HCT116 (cell line): ENCODE data around the gene ZNF503. TPM values are rescaled to one million over a fixed set of nuclear protein-coding genes. Genes with fewer than 3 reads are reported as not detected.

Experiments
- ATAC-seq: fragments of 200-7000 bp; cut with Tn5 transposase; 2 replicates; pipeline ENCODE4 v1.9.1; 2020; ENCODE audit warnings: mild to moderate bottlenecking, moderate library complexity
- BruUV-seq: library from RNA; stranded (reverse); fragments of 400-500 nt; replicated peaks from 2 replicates; lab custom pipeline; 2021; lab: Mats Ljungman, UMichigan
- CTCF ChIA-PET: fragments of 300-600 bp; sonication (Branson Sonifier 250); formaldehyde crosslinking; loops from one replicate; lab custom pipeline; 2021; ENCODE audit warnings: antibody characterized with exemption; lab: Charles Lee
- POLR2A ChIA-PET: fragments of 300-600, 350-600 bp; sonication (Branson Sonifier 250); formaldehyde crosslinking; loops from one replicate; lab custom pipeline; 2021; ENCODE audit warnings: antibody characterized with exemption; lab: Charles Lee
- RAD21 ChIA-PET, 2 experiments: fragments of 300-600 bp; sonication (Branson Sonifier 250); formaldehyde crosslinking; loops; one replicate each; lab custom pipeline; 2023; ENCODE audit warnings: low total read pairs in 2 of 2; ENCODE audit not compliant: uncharacterized antibody in 2 of 2, unreplicated experiment in 2 of 2, low non-redundant PET in 1 of 2; lab: Charles Lee
- DNase-seq: peaks from one replicate; pipeline ENCODE4 v3.0.0-alpha.2; 2010; ENCODE audit warnings: low read depth, low spot score
- H2AFZ ChIP-seq: fragments of 200-600 bp; shearing (Covaris generic), sonication (generic); 2 replicates; pipeline ENCODE4 v1.6.1; 2017; ENCODE audit warnings: low read depth, mixed run types, mixed read lengths, antibody characterized with exemption, low read length; ENCODE audit not compliant: poor library complexity, severe bottlenecking
- H3K27ac ChIP-seq: 2 replicates; pipeline ENCODE4 v1.5.1; 2012; ENCODE audit warnings: low read depth, low read length
- H3K27me3 ChIP-seq: fragments of 200-600 bp; sonication (generic); 2 replicates; pipeline ENCODE4 v1.6.1; 2016; ENCODE audit warnings: mixed run types, low read length, mixed read lengths; ENCODE audit not compliant: insufficient read depth
- H3K36me3 ChIP-seq, 2 experiments: fragments of 200-500 bp in 1 of 2; fragments of 200-600 bp in 1 of 2; sonication (Bioruptor generic) in 1 of 2; sonication (generic) in 1 of 2; 2 replicates each; pipeline versions ENCODE4 v1.5.1 to v1.6.1; 2014 to 2016; ENCODE audit warnings: low read length in 2 of 2, inconsistent platforms in 1 of 2, mixed read lengths in 1 of 2, mixed run types in 1 of 2; ENCODE audit not compliant: insufficient read depth in 2 of 2, control insufficient read depth in 1 of 2
- H3K4me1 ChIP-seq, 2 experiments: fragments of 200-600 bp in 1 of 2; sonication (generic) in 1 of 2; 2 replicates each; pipeline versions ENCODE4 v1.5.1 to v1.6.1; 2012 to 2017; ENCODE audit warnings: low read length in 2 of 2, inconsistent platforms in 1 of 2, mild to moderate bottlenecking in 1 of 2, mixed read lengths in 1 of 2, mixed run types in 1 of 2, moderate library complexity in 1 of 2; ENCODE audit not compliant: insufficient read depth in 2 of 2, control insufficient read depth in 1 of 2
- H3K4me2 ChIP-seq: fragments of 200-600 bp; sonication (generic); 2 replicates; pipeline ENCODE4 v1.6.1; 2017; ENCODE audit warnings: mixed run types, low read length, mixed read lengths
- H3K4me3 ChIP-seq, 2 experiments: fragments of 200-600 bp in 1 of 2; sonication (generic) in 1 of 2; replicated peaks in 1 of 2; 2 replicates each; pipeline ENCODE4 v1.5.1; 2011 to 2016; ENCODE audit warnings: low read length in 2 of 2, control low read depth in 1 of 2, low read depth in 1 of 2, mild to moderate bottlenecking in 1 of 2, mixed read lengths in 1 of 2, mixed run types in 1 of 2
- H3K79me2 ChIP-seq: fragments of 200-600 bp; sonication (generic); 2 replicates; pipeline ENCODE4 v1.6.1; 2017; ENCODE audit warnings: mild to moderate bottlenecking, mixed run types, low read length, moderate library complexity, mixed read lengths; ENCODE audit not compliant: insufficient read depth
- H3K9ac ChIP-seq: fragments of 200-600 bp; sonication (generic); 2 replicates; pipeline ENCODE4 v1.6.1; 2016; ENCODE audit warnings: low read length, mixed read lengths
- H3K9me2 ChIP-seq: fragments of 200-600 bp; sonication (generic), shearing (Covaris generic); 2 replicates; pipeline ENCODE4 v1.6.1; 2017; ENCODE audit warnings: mixed run types, mild to moderate bottlenecking, moderate library complexity; ENCODE audit not compliant: insufficient read depth
- H3K9me3 ChIP-seq, 2 experiments: fragments of 200-500 bp in 1 of 2; fragments of 200-600 bp in 1 of 2; sonication (Bioruptor generic) in 1 of 2; sonication (generic) in 1 of 2; 2 replicates each; pipeline ENCODE4 v1.6.1; 2014 to 2017; ENCODE audit warnings: low read length in 2 of 2, mixed read lengths in 2 of 2, inconsistent platforms in 1 of 2, low read depth in 1 of 2, mild to moderate bottlenecking in 1 of 2, mixed run types in 1 of 2, moderate library complexity in 1 of 2; ENCODE audit not compliant: control insufficient read depth in 1 of 2, insufficient read depth in 1 of 2
- H4K20me1 ChIP-seq: fragments of 200-600 bp; sonication (generic), shearing (Covaris generic); 2 replicates; pipeline ENCODE4 v1.6.1; 2017; ENCODE audit warnings: mixed run types, mild to moderate bottlenecking, moderate library complexity; ENCODE audit not compliant: insufficient read depth
- CEBPB ChIP-seq: IDR thresholded peaks from 2 replicates; pipeline ENCODE4 v1.6.1; 2012; ENCODE audit warnings: low read depth
- EZH2 ChIP-seq: fragments of 200-600 bp; sonication (generic); IDR thresholded peaks from 2 replicates; pipeline ENCODE4 v1.6.1; 2017; ENCODE audit warnings: antibody characterized with exemption, mixed run types
- FOSL1 ChIP-seq: IDR thresholded peaks from 2 replicates; pipeline ENCODE4 v1.6.1; 2012; ENCODE audit warnings: low read depth
- JUND ChIP-seq: IDR thresholded peaks from 2 replicates; pipeline ENCODE4 v1.6.1; 2012
- POLR2A ChIP-seq: IDR thresholded peaks from 2 replicates; pipeline ENCODE4 v1.7.0; 2011; ENCODE audit warnings: borderline replicate concordance; ENCODE audit not compliant: insufficient read depth, insufficient read length; ENCODE audit errors: extremely low read depth
- RAD21 ChIP-seq: IDR thresholded peaks from 2 replicates; pipeline ENCODE4 v1.6.1; 2012; ENCODE audit warnings: low read depth, mild to moderate bottlenecking
- SIN3A ChIP-seq: IDR thresholded peaks from 2 replicates; pipeline ENCODE4 v1.6.1; 2012; ENCODE audit warnings: low read depth
- SP1 ChIP-seq: IDR thresholded peaks from 2 replicates; pipeline ENCODE4 v1.6.1; 2012; ENCODE audit warnings: low read depth
- TCF7L2 ChIP-seq: IDR thresholded peaks from 2 replicates; pipeline ENCODE4 v1.7.0; 2011; ENCODE audit warnings: borderline replicate concordance, inconsistent platforms; ENCODE audit not compliant: insufficient read depth, insufficient read length; ENCODE audit errors: extremely low read depth
- YY1 ChIP-seq: IDR thresholded peaks from 2 replicates; pipeline ENCODE4 v1.6.1; 2011; ENCODE audit warnings: low read length, low read depth, moderate library complexity, mild to moderate bottlenecking; ENCODE audit not compliant: insufficient replicate concordance; ENCODE audit errors: extremely low read depth
- intact Hi-C: fragments of 100-400 bp; cut with micrococcal nuclease; formaldehyde crosslinking; loops from 2 replicates; pipeline ENCODE4 v1.10.0; 2022
- total RNA-seq: library from RNA; stranded (reverse); gene quantifications from one replicate; pipeline ENCODE4 v1.2.1, GENCODE V29; 2021; ENCODE audit not compliant: unreplicated experiment
- TF ChIP-seq, protein P1 (sequence below): IDR thresholded peaks from 2 replicates; pipeline ENCODE4 v1.6.1; 2011; ENCODE audit warnings: mild to moderate bottlenecking, low read length, moderate library complexity; ENCODE audit not compliant: insufficient replicate concordance; ENCODE audit errors: extremely low read depth
- TF ChIP-seq, protein P2 (sequence below): IDR thresholded peaks from 2 replicates; pipeline ENCODE4 v1.6.1; 2012
- TF ChIP-seq, protein P3 (sequence below): IDR thresholded peaks from 2 replicates; pipeline ENCODE4 v1.6.1; 2012; ENCODE audit warnings: low read depth
- TF ChIP-seq, protein P4 (sequence below): IDR thresholded peaks from 2 replicates; pipeline ENCODE4 v1.6.1; 2012

Gene ZNF503
- total RNA-seq, 1 experiment from 2014 or later, result 30.4 TPM

DNA sequence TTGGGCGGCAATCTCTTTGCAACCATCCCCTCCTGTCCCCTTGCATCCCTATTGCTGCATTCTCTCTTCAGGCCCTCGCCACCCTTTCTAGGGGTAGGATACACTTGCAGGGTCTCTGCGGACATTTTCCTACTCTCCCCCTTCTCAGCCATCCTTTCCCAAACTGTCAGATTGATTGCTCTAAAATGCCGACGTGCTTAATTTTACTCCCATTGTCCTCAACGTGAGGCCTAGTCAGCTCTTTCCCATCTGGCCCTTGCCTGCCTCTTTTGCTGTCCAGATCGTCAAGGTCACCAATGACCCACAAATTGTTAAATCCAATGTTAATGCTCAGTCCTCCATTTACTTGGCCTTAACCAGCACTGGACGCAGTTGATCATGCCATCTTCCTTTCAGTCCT lies 17.1 kb upstream of the ZNF503 start:
- CTCF ChIA-PET, result no interaction called here
- H3K9ac ChIP-seq, result no peak overlapping the region

DNA sequence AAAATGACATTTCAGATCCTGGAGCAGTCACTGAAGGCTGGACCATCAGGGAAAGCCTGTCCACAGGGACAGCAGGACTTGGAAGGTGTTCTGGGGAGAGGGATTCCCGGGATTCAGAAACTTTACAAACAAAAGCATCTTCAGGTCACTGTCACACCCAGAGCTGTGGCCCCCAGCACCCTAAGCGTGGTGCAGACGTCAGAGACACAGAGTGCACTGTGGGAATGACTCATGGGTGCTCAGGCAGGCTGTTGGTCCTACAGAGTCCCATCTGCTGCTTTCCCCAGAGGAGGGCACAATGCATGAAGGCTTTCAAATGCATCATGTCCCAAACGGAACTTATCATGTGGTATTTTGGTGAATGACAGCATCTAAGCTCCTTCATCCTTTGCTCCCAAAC lies 16.7 kb upstream of the ZNF503 start:
- Histone ChIP-seq H3K79me2 (no peaks in the 10 kb centered on the region), H3K4me2 (peak overlapping the region; percentile 67; the same call in 1 of the 2 replicates), H2AFZ (no peak overlapping the region), H3K36me3 (no peaks in the 10 kb centered on the region), H3K9me2 (no peaks in the 10 kb centered on the region), H3K9me3 (no peaks in the 10 kb centered on the region), H3K4me1 (peaks cover 9 to 19% of the 10 kb centered on the region in 2 experiments), H3K9ac (no peak overlapping the region), H3K4me3 (no peak overlapping the region), H4K20me1 (no peaks in the 10 kb centered on the region), H3K27ac (no peak overlapping the region), H3K27me3 (no peaks in the 10 kb centered on the region)
- DNase-seq (no peak), ATAC-seq (peak; percentile 49; the same call in 1 of the 2 replicates)
- CTCF ChIA-PET, result no interaction called here
- no TSS peak for BruUV-seq
- intact Hi-C loops, result no loop called here
- RAD21 ChIA-PET, result no interaction called here
- POLR2A ChIA-PET, result no interaction called here
- TF ChIP-seq, protein P1, sequence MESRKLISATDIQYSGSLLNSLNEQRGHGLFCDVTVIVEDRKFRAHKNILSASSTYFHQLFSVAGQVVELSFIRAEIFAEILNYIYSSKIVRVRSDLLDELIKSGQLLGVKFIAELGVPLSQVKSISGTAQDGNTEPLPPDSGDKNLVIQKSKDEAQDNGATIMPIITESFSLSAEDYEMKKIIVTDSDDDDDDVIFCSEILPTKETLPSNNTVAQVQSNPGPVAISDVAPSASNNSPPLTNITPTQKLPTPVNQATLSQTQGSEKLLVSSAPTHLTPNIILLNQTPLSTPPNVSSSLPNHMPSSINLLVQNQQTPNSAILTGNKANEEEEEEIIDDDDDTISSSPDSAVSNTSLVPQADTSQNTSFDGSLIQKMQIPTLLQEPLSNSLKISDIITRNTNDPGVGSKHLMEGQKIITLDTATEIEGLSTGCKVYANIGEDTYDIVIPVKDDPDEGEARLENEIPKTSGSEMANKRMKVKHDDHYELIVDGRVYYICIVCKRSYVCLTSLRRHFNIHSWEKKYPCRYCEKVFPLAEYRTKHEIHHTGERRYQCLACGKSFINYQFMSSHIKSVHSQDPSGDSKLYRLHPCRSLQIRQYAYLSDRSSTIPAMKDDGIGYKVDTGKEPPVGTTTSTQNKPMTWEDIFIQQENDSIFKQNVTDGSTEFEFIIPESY, result no peak
- TF ChIP-seq POLR2A (no peak), SP1 (no peak), JUND (no peak), EZH2 (no peak)
- TF ChIP-seq, protein P2, sequence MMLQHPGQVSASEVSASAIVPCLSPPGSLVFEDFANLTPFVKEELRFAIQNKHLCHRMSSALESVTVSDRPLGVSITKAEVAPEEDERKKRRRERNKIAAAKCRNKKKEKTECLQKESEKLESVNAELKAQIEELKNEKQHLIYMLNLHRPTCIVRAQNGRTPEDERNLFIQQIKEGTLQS, result no peak
- TF ChIP-seq, protein P3, sequence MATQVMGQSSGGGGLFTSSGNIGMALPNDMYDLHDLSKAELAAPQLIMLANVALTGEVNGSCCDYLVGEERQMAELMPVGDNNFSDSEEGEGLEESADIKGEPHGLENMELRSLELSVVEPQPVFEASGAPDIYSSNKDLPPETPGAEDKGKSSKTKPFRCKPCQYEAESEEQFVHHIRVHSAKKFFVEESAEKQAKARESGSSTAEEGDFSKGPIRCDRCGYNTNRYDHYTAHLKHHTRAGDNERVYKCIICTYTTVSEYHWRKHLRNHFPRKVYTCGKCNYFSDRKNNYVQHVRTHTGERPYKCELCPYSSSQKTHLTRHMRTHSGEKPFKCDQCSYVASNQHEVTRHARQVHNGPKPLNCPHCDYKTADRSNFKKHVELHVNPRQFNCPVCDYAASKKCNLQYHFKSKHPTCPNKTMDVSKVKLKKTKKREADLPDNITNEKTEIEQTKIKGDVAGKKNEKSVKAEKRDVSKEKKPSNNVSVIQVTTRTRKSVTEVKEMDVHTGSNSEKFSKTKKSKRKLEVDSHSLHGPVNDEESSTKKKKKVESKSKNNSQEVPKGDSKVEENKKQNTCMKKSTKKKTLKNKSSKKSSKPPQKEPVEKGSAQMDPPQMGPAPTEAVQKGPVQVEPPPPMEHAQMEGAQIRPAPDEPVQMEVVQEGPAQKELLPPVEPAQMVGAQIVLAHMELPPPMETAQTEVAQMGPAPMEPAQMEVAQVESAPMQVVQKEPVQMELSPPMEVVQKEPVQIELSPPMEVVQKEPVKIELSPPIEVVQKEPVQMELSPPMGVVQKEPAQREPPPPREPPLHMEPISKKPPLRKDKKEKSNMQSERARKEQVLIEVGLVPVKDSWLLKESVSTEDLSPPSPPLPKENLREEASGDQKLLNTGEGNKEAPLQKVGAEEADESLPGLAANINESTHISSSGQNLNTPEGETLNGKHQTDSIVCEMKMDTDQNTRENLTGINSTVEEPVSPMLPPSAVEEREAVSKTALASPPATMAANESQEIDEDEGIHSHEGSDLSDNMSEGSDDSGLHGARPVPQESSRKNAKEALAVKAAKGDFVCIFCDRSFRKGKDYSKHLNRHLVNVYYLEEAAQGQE, result no peak
- TF ChIP-seq, all 23 proteins: peak for 0

More for the DNA sequence above, 17.1 kb upstream of the ZNF503 start:
- intact Hi-C loops, result no loop called here
- no peak for TF ChIP-seq CEBPB
- TF ChIP-seq FOSL1, result no peak
- no peak for TF ChIP-seq SIN3A
- TF ChIP-seq RAD21, result no peak
- no peak for TF ChIP-seq TCF7L2
- TF ChIP-seq YY1, result no peak
- TF ChIP-seq, protein P4, sequence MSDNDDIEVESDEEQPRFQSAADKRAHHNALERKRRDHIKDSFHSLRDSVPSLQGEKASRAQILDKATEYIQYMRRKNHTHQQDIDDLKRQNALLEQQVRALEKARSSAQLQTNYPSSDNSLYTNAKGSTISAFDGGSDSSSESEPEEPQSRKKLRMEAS, result no peak
- no peak for TF ChIP-seq SP1
- RAD21 ChIA-PET, result no interaction called here
- Histone ChIP-seq H3K9me2 (no peaks in the 10 kb centered on the region), H3K79me2 (no peaks in the 10 kb centered on the region), H3K27ac (no peak overlapping the region), H3K36me3 (no peaks in the 10 kb centered on the region), H3K27me3 (no peaks in the 10 kb centered on the region), H3K4me3 (no peak overlapping the region), H3K4me1 (peaks cover 9 to 19% of the 10 kb centered on the region in 2 experiments), H3K4me2 (peak overlapping the region; percentile 67; the same call in 1 of the 2 replicates), H3K9me3 (no peaks in the 10 kb centered on the region), H2AFZ (no peak overlapping the region), H4K20me1 (no peaks in the 10 kb centered on the region)
- ATAC-seq (no peak), DNase-seq (no peak)
- POLR2A ChIA-PET, result no interaction called here
- no TSS peak for BruUV-seq
